Measurements from ENCODE around the gene ENOPH1. TPM values are rescaled to one million over a fixed set of nuclear protein-coding genes. Genes with fewer than 3 reads are reported as not detected.

Gene ENOPH1
- total RNA-seq, 1 experiment from 2014 or later: 47.8 TPM

DNA sequence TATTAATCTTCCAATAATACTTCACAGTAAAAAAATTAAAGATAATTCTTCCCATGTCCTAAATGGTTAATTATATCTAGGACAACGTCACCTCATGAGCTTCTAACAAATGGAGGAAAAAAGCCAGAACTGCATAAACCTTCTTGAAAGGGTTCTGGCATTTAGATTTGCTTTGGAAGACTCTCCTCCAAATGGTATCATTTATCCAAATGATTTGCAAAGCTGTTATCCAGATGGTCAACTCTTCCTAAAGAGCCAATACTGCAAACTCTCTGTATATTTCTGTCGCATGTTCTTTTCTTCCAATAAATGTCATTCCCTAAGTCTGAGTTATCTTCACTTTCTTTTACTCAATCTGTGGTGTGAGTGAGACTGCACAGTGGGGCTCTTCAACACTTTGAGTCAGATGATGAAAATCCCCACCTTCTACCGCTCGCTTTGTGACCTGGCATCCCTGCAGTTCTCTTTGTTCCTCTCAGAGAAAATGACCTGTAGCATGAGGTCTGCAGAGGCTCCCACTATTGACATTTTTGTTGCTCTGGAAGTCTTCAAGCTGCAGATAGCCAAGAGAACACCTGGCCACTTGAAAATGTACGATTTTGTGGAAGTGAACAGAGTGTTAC, 78.5 kb downstream of the ENOPH1 start:
- no peak for DNase-seq (ENCODE audit: low read depth)

DNA sequence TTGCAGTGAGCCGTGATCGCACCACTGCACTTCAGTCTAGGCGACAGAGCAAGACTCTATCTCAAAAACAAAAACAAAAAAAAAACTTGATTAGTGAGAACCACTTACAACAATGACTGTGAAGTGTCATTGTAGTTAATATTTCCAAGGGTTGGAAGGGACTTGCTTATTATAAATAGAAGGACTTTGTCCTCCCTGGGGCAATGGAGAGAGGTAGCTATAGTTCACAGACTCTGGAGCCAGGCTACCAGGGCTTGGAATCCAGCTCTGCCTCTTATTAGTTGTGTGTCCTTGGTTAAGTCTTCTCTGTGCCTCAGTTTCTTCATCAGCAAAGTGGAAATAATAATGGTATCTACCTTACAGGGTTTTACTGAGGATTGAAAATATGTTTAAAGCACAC, 79.8 kb downstream of the ENOPH1 start:
- DNase-seq (ENCODE audit: low read depth): no peak

Other genes with a start within 250 kb of the ENOPH1 start
- gene HNRNPD, start 56.6 kb upstream of the ENOPH1 start, total RNA-seq (2014; rRNA removed; shearing (Covaris generic)): 40.6 and 47.3 TPM in 2 replicates
- gene HNRNPDL, start 128 bp upstream of the ENOPH1 start, total RNA-seq (2014; rRNA removed; shearing (Covaris generic)): 224 and 227 TPM in 2 replicates
- gene TMEM150C, start 131.4 kb downstream of the ENOPH1 start, total RNA-seq (2014; rRNA removed; shearing (Covaris generic)): 0.12 and 0.49 TPM in 2 replicates